ENCODE measurements around the gene CA10.

- TF ChIP-seq CTCF (IDR thresholded peaks at IDR 0.05; ENCODE audit: low read length): no peak
- no peak for TF ChIP-seq EZH2 (IDR thresholded peaks at IDR 0.05; ENCODE audit: borderline replicate concordance, low read length)
Observed at GRCh38 chr17:51827140-51827539, 331.4 kb downstream of the CA10 start.
